ENCODE measurements around the gene RBM19. TPM values are rescaled to one million over a fixed set of nuclear protein-coding genes. Genes with fewer than 3 reads are reported as not detected.
A peak's percentile ranks its signal among the peaks of the same experiment; 100 is the strongest.
"Not testable (repeated sequence)": the region's sequence is repeated elsewhere in the genome, so short reads cannot be mapped to it uniquely, and the experiment has no call there.

Gene RBM19
- polyA plus RNA-seq, 1 donor = 27.2 TPM

- DNase-seq; H3K27me3 ChIP-seq (ENCODE audit: control insufficient read depth, insufficient read depth, low read length); H3K36me3 ChIP-seq (ENCODE audit: control insufficient read depth, insufficient read depth, low read length); H3K4me3 ChIP-seq (ENCODE audit: low read length); H3K27ac ChIP-seq (ENCODE audit: low read length); H3K4me1 ChIP-seq (ENCODE audit: control insufficient read depth, insufficient read depth, low read length); H3K9me3 ChIP-seq (ENCODE audit: control insufficient read depth, low read depth, low read length): not testable (repeated sequence)
- WGBS (ENCODE audit: insufficient coverage, low lambda C conversion rate) = no CpG with 5 or more reads among the region's 17 CpGs
Measured at GRCh38 chr12:113809462-113810220, 156.5 kb downstream of the RBM19 start.

GRCh38 chr12:113808095-113808951, 157.8 kb downstream of the RBM19 start:
- WGBS (ENCODE audit: insufficient coverage, low lambda C conversion rate) = 61% methylated on average over 3 of the region's 19 CpGs

GRCh38 chr12:113805673-113806072, 160.5 kb downstream of the RBM19 start:
- no peaks in the 10 kb centered on the region for H3K36me3 ChIP-seq (ENCODE audit: control insufficient read depth, insufficient read depth, low read length)
- no peak overlapping the region for H3K4me3 ChIP-seq (ENCODE audit: low read length)
- no peaks in the 10 kb centered on the region for H3K4me1 ChIP-seq (ENCODE audit: control insufficient read depth, insufficient read depth, low read length)
- no peaks in the 10 kb centered on the region for H3K27me3 ChIP-seq (ENCODE audit: control insufficient read depth, insufficient read depth, low read length)
- WGBS (ENCODE audit: insufficient coverage, low lambda C conversion rate) = no CpG with 5 or more reads among the region's 5 CpGs
- DNase-seq = no peak
- H3K9me3 ChIP-seq (ENCODE audit: control insufficient read depth, low read depth, low read length) = no peaks in the 10 kb centered on the region
- no peak overlapping the region for H3K27ac ChIP-seq (ENCODE audit: low read length)

More at GRCh38 chr12:113808095-113808951, 157.8 kb downstream of the RBM19 start:
- DNase-seq = peak in 1 of 2 donors; percentile 40
- Histone ChIP-seq H3K4me1 (ENCODE audit: control insufficient read depth, insufficient read depth, low read length) (no peaks in the 10 kb centered on the region), H3K9me3 (ENCODE audit: control insufficient read depth, low read depth, low read length) (no peaks in the 10 kb centered on the region), H3K27me3 (ENCODE audit: control insufficient read depth, insufficient read depth, low read length) (no peaks in the 10 kb centered on the region), H3K36me3 (ENCODE audit: control insufficient read depth, insufficient read depth, low read length) (no peaks in the 10 kb centered on the region), H3K4me3 (ENCODE audit: low read length) (no peak overlapping the region), H3K27ac (ENCODE audit: low read length) (no peak overlapping the region)

- no peaks in the 10 kb centered on the region for H3K36me3 ChIP-seq (ENCODE audit: control insufficient read depth, insufficient read depth, low read length)
- no peaks in the 10 kb centered on the region for H3K9me3 ChIP-seq (ENCODE audit: control insufficient read depth, low read depth, low read length)
- WGBS (ENCODE audit: insufficient coverage, low lambda C conversion rate) = no CpG with 5 or more reads among the region's 16 CpGs
Measured at GRCh38 chr12:113804961-113805600, 161.0 kb downstream of the RBM19 start.

GRCh38 chr12:113803759-113804140, 162.4 kb downstream of the RBM19 start:
- Histone ChIP-seq H3K36me3 (ENCODE audit: control insufficient read depth, insufficient read depth, low read length) (no peaks in the 10 kb centered on the region), H3K4me1 (ENCODE audit: control insufficient read depth, insufficient read depth, low read length) (no peaks in the 10 kb centered on the region), H3K27ac (ENCODE audit: low read length) (no peak overlapping the region), H3K27me3 (ENCODE audit: control insufficient read depth, insufficient read depth, low read length) (no peaks in the 10 kb centered on the region), H3K4me3 (ENCODE audit: low read length) (no peak overlapping the region), H3K9me3 (ENCODE audit: control insufficient read depth, low read depth, low read length) (no peaks in the 10 kb centered on the region)
- WGBS (ENCODE audit: insufficient coverage, low lambda C conversion rate) = no CpG with 5 or more reads among the region's 3 CpGs
- no peak for DNase-seq

More at GRCh38 chr12:113804961-113805600, 161.0 kb downstream of the RBM19 start:
- no peak overlapping the region for H3K27ac ChIP-seq (ENCODE audit: low read length)
- no peak overlapping the region for H3K4me3 ChIP-seq (ENCODE audit: low read length)
- DNase-seq = no peak
- H3K27me3 ChIP-seq (ENCODE audit: control insufficient read depth, insufficient read depth, low read length) = no peaks in the 10 kb centered on the region
- H3K4me1 ChIP-seq (ENCODE audit: control insufficient read depth, insufficient read depth, low read length) = no peaks in the 10 kb centered on the region

- Histone ChIP-seq H3K36me3 (ENCODE audit: control insufficient read depth, insufficient read depth, low read length) (no peaks in the 10 kb centered on the region), H3K27me3 (ENCODE audit: control insufficient read depth, insufficient read depth, low read length) (no peaks in the 10 kb centered on the region), H3K27ac (ENCODE audit: low read length) (no peak overlapping the region), H3K4me1 (ENCODE audit: control insufficient read depth, insufficient read depth, low read length) (no peaks in the 10 kb centered on the region), H3K9me3 (ENCODE audit: control insufficient read depth, low read depth, low read length) (no peaks in the 10 kb centered on the region), H3K4me3 (ENCODE audit: low read length) (no peak overlapping the region)
- DNase-seq = no peak
- WGBS (ENCODE audit: insufficient coverage, low lambda C conversion rate) = no CpG with 5 or more reads among the region's 22 CpGs
Measured at GRCh38 chr12:113802966-113803758, 163.0 kb downstream of the RBM19 start.

- H3K4me3 ChIP-seq (ENCODE audit: low read length) = no peak overlapping the region
- H3K27ac ChIP-seq (ENCODE audit: low read length) = no peak overlapping the region
- no peaks in the 10 kb centered on the region for H3K27me3 ChIP-seq (ENCODE audit: control insufficient read depth, insufficient read depth, low read length)
- no peaks in the 10 kb centered on the region for H3K9me3 ChIP-seq (ENCODE audit: control insufficient read depth, low read depth, low read length)
- no peaks in the 10 kb centered on the region for H3K4me1 ChIP-seq (ENCODE audit: control insufficient read depth, insufficient read depth, low read length)
- no peaks in the 10 kb centered on the region for H3K36me3 ChIP-seq (ENCODE audit: control insufficient read depth, insufficient read depth, low read length)
- WGBS (ENCODE audit: insufficient coverage, low lambda C conversion rate) = 100% methylated on average over 1 of the region's 17 CpGs
- no peak for DNase-seq
Measured at GRCh38 chr12:113802000-113802749, 163.9 kb downstream of the RBM19 start.

- no peak overlapping the region for H3K4me3 ChIP-seq (ENCODE audit: low read length)
- H3K36me3 ChIP-seq (ENCODE audit: control insufficient read depth, insufficient read depth, low read length) = no peaks in the 10 kb centered on the region
- WGBS (ENCODE audit: insufficient coverage, low lambda C conversion rate) = no CpG with 5 or more reads among the region's 12 CpGs
- H3K27ac ChIP-seq (ENCODE audit: low read length) = no peak overlapping the region
- DNase-seq = no peak
- H3K27me3 ChIP-seq (ENCODE audit: control insufficient read depth, insufficient read depth, low read length) = peaks cover under 1% of the 10 kb centered on the region
- H3K9me3 ChIP-seq (ENCODE audit: control insufficient read depth, low read depth, low read length) = no peaks in the 10 kb centered on the region
- H3K4me1 ChIP-seq (ENCODE audit: control insufficient read depth, insufficient read depth, low read length) = no peaks in the 10 kb centered on the region
Measured at GRCh38 chr12:113800201-113800600, 165.9 kb downstream of the RBM19 start.

- Histone ChIP-seq H3K27ac (ENCODE audit: low read length) (no peak overlapping the region), H3K4me3 (ENCODE audit: low read length) (no peak overlapping the region), H3K4me1 (ENCODE audit: control insufficient read depth, insufficient read depth, low read length) (no peaks in the 10 kb centered on the region), H3K27me3 (ENCODE audit: control insufficient read depth, insufficient read depth, low read length) (peaks cover 4% of the 10 kb centered on the region), H3K36me3 (ENCODE audit: control insufficient read depth, insufficient read depth, low read length) (no peaks in the 10 kb centered on the region), H3K9me3 (ENCODE audit: control insufficient read depth, low read depth, low read length) (no peaks in the 10 kb centered on the region)
- DNase-seq = no peak
- WGBS (ENCODE audit: insufficient coverage, low lambda C conversion rate) = no CpG with 5 or more reads among the region's 14 CpGs
Measured at GRCh38 chr12:113798552-113798951, 167.6 kb downstream of the RBM19 start.
